ENCODE results near the gene TDRD6.
"Not testable (repeated sequence)": the region's sequence is repeated elsewhere in the genome, so short reads cannot be mapped to it uniquely, and the experiment has no call there.

The TDRD6 gene

DNA sequence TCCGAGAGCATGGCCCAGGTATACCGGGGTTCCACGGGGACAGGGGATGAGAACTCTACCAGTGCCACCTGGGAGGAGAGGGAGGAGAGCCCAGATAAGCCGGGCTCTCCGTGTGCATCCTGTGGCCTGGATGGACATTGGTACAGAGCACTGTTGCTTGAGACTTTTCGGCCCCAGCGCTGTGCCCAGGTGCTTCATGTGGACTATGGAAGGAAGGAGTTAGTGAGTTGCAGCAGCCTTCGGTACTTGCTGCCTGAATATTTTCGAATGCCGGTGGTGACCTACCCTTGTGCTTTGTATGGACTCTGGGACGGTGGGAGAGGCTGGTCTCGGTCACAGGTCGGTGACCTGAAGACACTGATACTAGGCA is 1.3 kb downstream of the TDRD6 start:
- no peak for DNase-seq

DNA sequence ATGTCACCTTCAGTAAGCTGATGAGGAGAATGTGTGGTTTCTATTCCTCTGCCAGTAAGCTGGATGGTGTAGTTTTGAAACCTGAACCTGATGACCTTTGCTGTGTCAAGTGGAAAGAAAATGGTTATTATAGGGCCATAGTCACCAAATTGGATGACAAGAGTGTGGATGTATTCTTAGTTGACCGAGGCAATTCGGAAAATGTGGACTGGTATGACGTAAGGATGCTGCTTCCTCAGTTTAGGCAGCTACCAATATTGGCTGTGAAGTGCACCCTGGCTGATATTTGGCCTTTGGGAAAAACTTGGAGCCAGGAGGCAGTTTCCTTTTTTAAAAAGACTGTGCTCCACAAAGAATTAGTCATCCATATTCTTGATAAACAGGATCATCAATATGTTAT is 2.0 kb downstream of the TDRD6 start:
- DNase-seq = no peak

DNA sequence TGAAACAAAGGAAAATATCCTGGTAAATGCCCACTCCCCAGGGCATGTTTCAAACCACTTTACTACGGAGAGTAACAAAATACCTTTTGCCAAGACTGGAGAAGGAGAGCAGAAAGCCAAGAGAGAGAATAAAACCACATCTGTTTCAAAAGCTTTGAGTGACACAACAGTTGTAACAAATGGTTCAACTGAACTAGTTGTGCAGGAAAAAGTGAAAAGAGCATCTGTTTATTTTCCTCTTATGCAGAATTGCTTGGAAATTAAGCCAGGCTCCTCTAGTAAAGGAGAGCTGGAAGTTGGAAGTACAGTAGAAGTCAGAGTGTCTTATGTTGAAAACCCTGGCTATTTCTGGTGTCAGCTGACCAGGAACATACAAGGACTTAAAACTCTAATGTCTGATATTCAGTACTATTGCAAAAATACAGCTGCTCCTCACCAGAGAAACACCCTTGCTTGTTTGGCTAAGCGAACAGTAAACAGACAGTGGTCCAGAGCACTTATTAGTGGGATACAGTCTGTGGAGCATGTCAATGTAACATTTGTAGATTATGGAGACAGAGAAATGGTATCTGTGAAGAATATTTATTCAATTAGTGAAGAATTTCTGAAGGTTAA is 2.6 kb downstream of the TDRD6 start:
- no peak for DNase-seq

DNA sequence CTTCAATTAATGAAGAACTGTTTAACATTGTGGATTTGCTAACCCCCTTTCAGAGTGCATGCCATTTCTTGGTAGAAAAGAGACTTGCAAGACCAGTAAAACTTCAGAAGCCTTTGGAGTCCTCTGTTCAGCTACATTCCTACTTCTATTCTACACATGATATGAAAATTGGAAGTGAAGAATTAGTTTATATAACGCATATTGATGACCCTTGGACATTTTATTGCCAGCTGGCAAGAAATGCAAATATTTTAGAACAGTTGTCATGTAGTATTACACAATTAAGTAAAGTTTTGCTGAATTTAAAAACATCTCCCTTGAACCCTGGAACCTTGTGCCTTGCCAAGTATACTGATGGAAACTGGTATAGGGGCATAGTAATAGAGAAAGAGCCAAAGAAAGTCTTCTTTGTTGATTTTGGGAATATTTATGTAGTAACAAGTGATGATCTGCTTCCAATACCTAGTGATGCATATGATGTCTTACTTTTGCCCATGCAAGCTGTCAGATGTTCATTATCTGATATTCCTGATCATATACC is 3.3 kb downstream of the TDRD6 start:
- DNase-seq = no peak

DNA sequence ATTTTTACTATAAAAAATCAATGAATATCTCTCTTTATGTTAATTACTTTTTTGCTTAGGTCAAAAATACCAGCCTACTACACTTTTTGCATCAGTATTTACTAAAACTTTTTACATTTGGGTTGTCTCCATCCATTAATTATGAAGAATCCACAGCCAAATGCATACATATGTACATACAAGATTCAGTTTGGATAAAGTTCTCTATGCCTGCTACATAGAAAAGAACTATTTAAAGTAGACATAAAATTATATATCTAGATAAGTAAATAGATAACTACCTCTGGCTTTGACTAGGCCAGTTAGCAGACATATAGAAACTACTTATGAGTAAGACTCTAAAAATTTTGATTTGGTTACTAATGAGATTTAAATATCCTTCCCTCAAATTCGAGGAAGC is 12.3 kb downstream of the TDRD6 start:
- DNase-seq = no peak

DNA sequence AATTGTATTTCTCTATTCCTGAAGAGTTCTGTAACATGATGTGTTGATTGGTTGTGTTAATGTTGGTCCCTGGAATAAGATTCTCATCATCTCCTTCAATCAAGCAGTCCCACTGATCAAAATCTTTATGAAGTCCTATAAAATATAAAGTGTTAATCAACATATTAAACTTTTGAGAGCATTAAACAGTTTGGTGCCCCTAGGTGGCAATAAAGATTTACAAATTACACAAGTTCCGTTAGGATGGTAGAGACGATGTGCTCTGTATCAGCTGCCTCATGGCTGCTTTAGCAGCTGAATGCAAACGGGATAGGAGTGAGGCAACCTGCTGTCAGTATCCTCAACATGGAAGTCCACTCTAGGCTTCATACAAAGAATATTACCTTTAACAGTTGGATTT is 16.9 kb downstream of the TDRD6 start:
- no peak for DNase-seq

DNA sequence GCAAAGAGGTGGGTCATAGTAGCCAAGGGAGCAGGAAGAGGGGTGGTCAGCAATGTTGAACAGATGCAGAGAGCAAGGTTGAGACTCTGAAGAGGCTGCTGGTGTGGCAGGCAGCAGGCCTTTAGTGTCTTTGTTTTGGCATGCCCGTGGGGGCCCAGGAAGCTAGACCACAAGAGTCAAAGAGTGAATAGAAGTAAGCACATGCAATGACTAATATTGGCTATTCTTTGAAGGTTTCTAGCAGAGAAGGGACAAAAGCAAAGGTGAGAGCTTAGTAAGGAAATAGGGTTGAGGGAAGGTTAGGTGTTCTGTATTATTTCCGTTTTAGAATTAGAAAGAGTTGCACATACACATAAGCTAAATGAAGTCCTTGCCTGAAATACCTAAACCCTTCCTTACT is 18.8 kb downstream of the TDRD6 start:
- no peak for DNase-seq

DNA sequence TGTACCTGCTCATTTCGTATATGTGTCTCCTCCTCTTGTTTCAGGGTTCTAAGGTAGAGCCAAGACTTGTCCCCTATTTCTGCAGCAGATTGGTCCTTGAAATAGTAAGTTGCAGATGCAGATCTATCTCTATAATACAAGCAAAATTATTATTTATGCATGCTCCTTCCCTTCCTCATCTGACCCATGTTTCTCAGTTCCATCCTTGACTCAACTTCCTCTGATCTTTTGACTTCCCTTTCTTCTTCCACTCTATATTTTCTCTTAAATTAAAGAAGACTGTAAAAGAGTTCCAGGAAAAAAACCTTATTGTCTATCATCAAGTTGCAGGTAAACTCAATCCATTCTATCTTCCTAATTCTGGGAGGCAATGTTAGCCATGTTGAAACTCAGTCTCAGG is 23.8 kb downstream of the TDRD6 start:
- no peak for DNase-seq

DNA sequence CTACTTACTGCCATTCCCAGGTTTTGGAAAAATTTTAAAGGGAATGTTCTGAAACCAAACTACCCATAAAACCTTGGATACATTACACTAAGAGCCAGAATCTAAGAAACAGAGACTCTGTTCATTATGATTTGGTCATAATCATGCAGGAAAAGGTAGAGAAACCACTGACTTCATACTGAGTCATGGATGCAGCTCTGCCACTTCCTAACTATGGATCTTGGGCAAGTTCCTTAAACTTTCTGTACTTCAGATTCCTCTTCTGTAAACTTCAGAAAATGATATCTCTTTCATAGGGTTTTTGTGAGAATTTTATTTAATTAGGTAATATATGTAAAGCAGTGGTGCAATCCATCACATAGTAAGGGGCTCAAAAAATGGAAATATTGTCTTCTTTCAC is 27.5 kb downstream of the TDRD6 start:
- no peak for DNase-seq

DNA sequence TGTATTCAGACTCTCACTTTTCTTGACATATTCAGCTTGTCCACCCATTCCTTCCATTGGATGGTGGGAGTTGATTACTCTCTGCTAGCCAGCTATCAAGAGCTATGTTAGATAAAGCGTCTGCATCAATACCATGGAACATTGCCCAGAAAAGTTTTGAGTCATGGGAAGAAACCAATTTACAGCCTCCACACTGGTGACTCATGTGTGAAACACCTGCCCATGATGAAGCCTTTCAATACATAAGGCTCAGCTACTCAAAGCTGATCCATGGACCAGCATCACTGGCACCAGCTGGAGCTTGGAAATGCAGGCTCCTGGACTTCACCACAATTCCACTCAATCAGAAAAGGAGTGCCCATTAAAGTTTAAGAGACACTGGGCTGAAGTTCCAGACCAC is 31.4 kb downstream of the TDRD6 start:
- no peak for DNase-seq

DNA sequence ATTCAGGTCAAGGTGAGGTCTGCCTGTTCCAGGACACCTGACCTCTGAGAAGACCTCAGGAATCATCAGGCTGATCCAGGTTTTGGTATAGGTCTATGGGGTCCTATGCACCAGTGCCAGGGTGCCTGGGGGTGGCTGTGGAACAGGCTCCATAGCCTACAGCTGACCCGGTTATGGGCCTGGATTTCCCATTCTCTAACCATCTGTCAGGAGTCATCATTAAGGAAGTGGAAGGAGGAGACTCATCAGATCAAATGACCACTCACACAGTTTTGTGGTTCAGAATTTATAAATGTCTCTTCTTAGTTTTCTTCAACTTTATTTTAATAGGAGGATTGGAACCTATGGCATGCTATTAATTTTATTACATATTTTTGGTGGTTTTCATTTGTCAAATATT is 32.7 kb downstream of the TDRD6 start:
- DNase-seq = no peak

DNA sequence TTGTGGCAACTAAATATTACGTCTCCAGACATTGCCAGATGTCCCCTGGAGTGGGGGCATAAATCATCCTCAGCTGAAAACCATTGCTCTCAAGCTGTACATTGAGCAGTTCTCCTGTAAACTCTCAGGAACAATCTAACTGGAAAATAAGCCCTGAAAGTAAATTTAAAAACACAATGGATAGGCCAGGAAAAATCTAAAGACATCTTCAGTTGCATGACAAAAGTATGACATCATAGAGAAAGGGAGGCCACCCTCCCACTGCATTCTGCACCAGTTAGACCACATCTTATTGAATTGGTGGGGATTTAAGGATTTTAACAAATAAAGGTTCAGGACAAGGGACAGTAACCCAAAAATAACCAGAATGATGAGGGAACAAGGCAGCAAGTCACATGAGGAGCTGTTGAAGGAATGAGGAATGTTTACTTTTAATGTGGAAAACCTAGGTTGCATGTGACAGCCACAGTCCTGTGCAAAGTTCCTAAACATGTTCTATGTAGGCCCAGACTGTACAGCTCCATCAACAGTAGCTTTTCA is 42.2 kb downstream of the TDRD6 start:
- no peak for DNase-seq

DNA sequence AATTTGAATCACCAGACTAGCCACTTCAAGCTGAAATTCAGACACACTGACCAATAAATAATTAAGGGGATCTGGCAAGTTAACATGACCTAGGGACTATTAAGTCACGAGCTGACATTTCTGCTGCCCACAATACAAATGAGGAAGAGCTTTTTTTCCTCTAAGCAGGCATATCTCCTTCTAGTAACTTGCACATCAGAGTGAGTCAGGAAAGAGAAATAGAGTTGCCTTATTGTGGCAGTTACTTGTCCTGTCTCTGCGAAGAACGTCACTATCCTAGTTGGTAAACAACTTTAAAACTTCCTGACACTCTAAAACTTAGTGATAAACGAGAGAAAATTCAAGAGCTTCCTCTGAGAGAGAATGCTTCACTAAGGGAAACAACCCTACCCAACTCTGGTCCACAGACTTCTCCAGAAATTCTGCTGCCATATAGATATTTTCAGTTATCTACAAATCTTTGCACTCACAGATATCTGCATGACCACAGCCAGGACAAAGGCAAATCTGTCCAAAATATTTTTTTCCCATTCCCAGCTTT is 43.3 kb downstream of the TDRD6 start:
- DNase-seq = no peak

DNA sequence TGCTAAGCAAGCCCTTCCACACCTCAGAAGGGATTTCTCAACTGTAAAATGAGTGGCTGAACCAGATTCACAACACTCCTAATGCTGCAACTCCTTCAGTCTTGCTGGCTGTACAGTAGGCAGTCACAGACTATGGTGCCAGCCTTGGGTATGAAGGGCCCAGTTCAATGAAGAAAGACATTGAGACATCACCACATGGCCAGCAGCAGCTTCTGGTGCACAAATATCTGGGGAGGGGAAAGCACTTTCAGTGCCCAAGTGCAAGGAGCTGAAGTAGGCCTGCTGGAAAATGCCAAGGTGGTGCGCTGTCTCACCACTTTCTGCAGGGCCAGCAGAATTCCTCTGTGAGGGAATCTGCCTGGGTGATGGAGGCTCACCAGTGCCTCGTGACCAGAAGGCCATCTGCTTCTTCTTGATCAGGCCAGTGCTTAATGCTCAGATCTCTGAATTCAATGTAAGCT is 45.7 kb downstream of the TDRD6 start:
- peak; percentile 9 for DNase-seq

DNA sequence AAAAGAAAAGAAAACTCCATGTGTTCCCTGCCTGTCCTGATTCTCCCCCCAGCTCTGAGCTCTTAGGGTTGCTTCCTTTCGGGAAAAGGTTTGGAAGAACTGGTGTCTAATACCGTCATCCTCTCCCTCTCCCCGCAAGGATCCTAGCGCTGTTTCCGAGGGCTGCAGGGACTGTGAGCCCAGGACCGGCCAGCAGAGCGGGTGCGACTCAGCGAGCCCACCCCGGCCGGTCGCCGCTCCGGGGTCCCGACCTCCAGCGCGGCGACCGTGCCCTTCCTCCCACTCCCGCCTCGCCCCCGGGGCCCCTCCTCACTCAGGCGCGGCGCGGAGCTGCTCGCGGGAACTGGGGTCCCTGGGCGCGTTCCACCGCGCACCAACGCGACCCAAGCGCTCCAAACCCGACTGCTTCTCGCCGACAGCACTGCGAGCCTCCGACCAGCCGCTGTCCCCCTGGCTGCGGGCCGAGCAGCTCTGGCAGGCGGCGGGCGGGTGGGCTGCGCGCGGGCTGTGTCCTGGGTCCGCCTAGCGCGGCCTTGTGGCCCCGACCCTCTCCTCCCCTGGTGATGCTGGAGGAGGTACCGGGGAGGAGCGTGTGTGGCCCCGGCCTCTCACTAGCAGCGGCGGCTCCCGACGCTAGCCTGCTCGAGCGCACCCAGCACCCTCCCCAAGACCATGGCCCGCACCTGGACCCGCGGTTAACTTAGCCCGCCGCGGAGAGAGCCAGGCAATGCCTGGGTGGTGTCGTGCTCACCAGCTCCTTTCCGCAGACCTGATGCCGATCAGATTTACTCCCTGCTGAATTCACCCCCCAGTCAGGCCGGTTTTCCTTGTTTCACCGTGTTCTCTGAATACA is 47.4 kb downstream of the TDRD6 start, which contains the start of gene PLA2G7:
Gene PLA2G7, minus strand, starts transcription at position 509 of the 853 bp plus-strand sequence. CDS start 12,484 bp downstream, outside the sequence.
- peak; percentile 87 for DNase-seq

DNA sequence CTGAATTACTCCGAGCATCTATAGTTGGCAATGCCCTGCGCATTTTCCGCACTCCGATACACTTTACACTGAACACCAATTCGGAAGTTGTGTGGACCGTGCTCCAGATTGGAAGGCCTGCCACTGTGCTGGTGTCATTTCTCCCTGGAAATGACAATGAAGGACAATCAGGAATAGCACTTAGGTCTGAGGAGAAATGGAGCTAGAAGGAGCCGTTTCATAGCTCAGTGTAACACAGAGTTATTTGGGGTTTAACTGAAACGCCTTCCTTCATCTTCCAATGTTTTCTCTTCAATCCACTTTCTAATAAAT is 48.0 kb downstream of the TDRD6 start:
- DNase-seq = no peak

DNA sequence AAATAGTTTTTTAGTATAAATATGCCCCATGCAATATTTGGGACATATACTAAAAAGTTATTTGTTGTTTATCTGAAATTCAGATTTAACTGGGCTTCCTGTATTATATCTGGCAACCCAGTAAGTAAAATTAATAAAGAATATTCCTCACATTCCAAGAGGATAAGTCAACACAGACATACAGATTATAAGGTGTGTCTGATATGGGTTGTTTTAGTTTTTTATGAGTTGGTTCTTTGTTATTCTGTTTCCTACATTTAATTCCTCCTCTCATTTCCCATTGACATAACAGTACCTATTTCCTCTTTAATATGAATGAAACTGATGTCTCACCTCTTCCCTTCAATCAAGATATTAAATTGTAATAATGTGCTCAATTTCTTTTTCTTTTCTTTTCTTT is 49.2 kb downstream of the TDRD6 start:
- DNase-seq = no peak

DNA sequence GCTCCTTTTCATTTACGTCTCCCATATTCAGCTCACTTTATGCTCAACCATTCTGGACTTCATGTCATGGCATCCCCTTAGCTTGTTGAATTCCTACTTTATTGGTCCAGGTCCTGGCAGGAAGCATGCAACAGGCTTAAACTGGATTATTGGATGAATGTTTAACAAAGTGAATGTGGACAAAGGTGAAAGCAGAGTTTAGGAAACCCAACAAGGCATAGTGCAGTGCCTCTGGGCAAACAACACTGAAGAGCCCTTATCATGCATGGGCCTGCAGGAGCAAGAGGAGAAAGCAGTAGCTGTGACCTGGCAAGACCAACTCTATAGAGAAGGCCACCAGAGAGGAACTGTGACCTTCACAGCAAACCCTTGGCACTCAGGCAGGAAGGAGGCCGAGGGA is 53.8 kb downstream of the TDRD6 start:
- no peak for DNase-seq

DNA sequence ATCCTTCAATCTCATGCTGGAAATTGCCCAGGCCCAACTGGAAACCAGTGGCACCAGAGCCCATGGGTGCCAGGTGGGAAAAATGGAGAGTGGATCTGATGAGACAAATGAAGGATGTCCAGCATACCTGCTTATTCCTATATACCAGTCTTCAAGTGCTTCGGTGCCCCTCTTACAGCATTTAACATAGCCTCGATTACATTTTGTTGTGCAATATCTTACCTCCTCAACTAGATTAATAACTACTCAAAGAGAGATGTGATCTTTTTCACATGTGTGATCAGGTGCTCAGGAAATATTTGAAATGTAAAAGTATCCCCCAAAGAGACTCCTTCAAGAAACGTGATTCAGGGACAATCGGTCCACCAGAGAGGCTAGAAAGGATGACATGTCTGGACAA is 54.2 kb downstream of the TDRD6 start:
- no peak for DNase-seq

DNA sequence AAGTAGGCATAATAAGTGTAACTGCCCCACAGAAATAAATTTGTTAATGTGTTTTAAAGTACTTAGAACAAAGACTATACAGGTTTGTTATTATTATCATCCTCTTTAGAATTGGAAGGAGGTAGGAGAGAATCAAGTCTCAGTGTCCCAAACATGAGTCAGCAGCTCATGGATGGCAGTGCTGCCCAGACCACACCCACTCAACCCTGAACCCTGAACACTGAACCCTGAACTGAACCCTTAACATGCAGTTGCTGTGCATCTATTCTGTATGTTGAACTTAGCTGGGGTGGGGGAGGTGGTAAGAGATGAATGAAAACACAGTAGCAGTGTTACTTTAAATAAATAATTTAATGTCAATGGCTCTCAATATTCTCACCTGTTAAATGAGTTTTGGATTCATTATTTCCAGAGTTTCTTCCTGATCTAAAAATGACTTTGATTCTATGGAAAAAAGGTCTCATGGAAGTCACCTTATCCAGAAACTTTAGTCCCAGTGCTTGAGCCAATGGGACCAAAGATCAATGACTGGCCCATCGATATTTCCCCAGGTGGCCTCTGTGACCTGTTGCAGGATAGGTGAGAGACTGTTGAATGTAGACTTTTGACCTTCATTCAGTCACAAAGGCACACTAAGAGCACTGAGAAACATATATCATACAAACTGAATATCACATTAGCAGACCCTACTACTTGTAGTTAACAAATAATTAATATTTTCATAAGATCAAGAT is 55.9 kb downstream of the TDRD6 start:
- DNase-seq = no peak

DNA sequence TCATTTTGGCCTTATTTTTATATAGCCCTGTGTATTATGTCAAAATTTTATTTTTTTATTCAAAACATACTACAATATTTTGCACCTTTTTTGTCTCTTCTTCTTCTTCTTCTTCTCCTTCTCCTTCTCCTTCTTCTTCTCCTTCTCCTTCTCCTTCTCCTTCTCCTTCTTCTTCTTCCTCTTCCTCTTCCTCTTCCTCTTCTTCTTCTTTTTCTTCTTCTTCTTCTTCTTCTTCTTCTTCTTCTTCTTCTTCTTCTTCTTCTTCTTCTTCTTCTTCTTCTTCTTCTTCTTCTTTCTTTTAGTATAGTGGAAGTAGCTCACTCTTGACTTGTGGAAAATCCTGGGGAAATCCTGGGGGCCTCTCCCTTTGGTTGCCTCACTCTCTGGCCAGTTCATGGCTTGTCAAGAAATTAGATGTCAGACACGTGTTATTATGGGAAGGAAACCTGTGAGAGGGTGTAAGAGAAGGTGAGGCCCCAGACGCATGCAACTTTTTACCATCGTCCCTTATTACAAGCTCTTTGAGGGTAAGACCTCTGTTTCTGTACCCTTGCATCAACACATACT is 56.6 kb downstream of the TDRD6 start:
- DNase-seq = not testable (repeated sequence)

DNA sequence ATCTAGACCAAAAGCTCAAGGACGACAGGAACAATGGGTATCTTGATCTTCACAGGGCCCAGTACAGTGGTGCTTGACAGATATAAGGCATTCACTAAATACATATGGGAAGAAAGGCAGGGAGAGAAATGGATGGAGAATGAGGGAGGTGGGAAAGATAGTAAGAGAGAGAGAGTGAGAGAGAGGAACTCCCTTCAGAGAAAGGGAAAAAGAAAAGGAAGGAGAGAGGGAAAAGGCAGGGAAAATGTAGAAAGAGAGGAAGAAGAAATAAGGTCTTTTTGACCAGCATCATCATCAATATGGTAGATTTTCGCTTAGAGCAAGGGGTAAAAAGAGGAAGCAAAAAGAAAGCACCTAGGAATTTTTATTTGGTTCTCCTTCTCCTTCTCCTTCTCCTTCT is 58.3 kb downstream of the TDRD6 start:
- no peak for DNase-seq

DNA sequence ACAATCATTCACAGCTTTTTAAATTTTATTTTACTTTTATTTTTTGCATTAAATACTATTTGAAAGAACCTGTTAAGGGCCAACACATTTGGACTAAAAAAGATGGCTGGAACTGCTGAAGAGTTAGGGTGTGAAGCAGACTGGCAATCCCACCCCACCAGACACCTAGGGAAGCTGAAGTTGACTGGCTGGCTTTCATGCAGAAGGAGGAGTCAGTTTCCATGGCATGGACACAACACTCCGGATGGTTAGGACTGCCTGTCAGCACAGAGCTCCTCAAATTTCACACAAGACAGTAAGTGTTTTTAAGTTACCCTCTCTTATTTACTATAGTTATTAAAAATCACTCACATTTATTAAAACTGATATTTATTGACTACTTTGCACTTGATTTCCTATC is 59.0 kb downstream of the TDRD6 start, which contains the start of gene ANKRD66:
Gene ANKRD66, plus strand, starts transcription at position 238 of the 400 bp plus-strand sequence. CDS start 5,016 bp downstream, outside the sequence.
- DNase-seq = no peak

Data from retina (tissue), 1 donor.